Suprapubic skin (tissue), 4 donors: ENCODE measurements around the gene RHOD. TPM values are rescaled to one million over a fixed set of nuclear protein-coding genes. Genes with fewer than 3 reads are reported as not detected.
A peak's percentile ranks its signal among the peaks of the same experiment; 100 is the strongest.

ENCODE experiments used
- DNase-seq, 2 donors: peaks; one replicate each; pipeline ENCODE4 v3.0.0-alpha.2; 2019; ENCODE audit warnings: low spot score in 2 of 2
- H3K27ac ChIP-seq: fragments of 200-600 bp; sonication (generic); one replicate; pipeline ENCODE4 v1.5.1; 2019
- H3K27me3 ChIP-seq: fragments of 200-600 bp; sonication (generic); one replicate; pipeline ENCODE4 v1.5.1; 2019
- H3K36me3 ChIP-seq: fragments of 200-600 bp; sonication (generic); one replicate; pipeline ENCODE4 v1.5.1; 2019
- H3K4me1 ChIP-seq: fragments of 200-600 bp; sonication (generic); one replicate; pipeline ENCODE4 v1.5.1; 2019
- H3K4me3 ChIP-seq: fragments of 200-600 bp; sonication (generic); one replicate; pipeline ENCODE4 v1.5.1; 2019; ENCODE audit warnings: mild to moderate bottlenecking
- H3K9me3 ChIP-seq: fragments of 200-600 bp; sonication (generic); one replicate; pipeline ENCODE4 v1.5.1; 2019
- EP300 ChIP-seq: sonication (generic); formaldehyde crosslinking; IDR thresholded peaks from one replicate; pipeline ENCODE4 v1.6.1; 2017; ENCODE audit warnings: antibody characterized with exemption
- POLR2A ChIP-seq, 2 donors: fragments of 450-650 bp; IDR thresholded peaks; one replicate each; pipeline ENCODE4 v1.6.1; 2017; ENCODE audit warnings: antibody characterized with exemption in 2 of 2, mild to moderate bottlenecking in 2 of 2, moderate library complexity in 2 of 2
- POLR2AphosphoS5 ChIP-seq, 3 donors: sonication (generic); formaldehyde crosslinking; IDR thresholded peaks; one replicate each; pipeline ENCODE4 v1.6.1; 2017; ENCODE audit warnings: antibody characterized with exemption in 3 of 3
- whole genome bisulfite sequencing: methylation state at CpG from one replicate; pipeline ENCODE4 v1.1.5; 2018; 5-methylcytosine and 5-hydroxymethylcytosine counted together
- total RNA-seq, 4 donors: library from RNA; depleted of rRNA; stranded (reverse); fragments of >200 nt; gene quantifications; one replicate each; pipeline ENCODE4 v1.1.0, GENCODE V29; 2016
- TF ChIP-seq, protein P1 (sequence below), 2 donors: fragments of 200-600 bp in 1 of 2; fragments of 450-650 bp in 1 of 2; sonication (generic) in 1 of 2; IDR thresholded peaks; one replicate each; pipeline ENCODE4 v1.5.1; 2016 to 2019; ENCODE audit warnings: antibody characterized with exemption in 2 of 2, mild to moderate bottlenecking in 1 of 2, moderate library complexity in 1 of 2

RHOD gene
- total RNA-seq, 4 donors from 2014 or later, result 25.1 to 95.5 (median 65.9) TPM

DNA sequence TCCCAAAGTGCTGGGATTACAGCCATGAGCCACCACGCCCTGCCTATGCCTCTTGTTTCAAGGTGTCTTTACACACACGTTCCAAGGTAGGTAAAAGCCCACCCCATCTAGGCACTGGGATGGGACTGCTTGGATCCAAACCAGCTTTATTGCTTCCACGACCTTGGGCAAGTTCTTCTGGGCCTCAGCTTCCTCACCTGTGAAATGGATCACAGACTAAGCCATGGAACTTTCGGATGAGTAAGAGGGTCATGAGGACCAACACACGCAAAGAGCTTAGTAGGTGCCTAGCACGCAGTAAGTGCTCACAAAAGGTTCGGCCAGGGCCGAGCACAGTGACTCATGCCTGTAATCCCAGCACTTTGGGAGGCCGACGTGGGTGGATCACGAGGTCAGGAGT is 15.6 kb downstream of the RHOD start:
- no peaks in the 10 kb centered on the region for H3K36me3 ChIP-seq
- H3K4me3 ChIP-seq, result no peak overlapping the region
- peaks cover 7% of the 10 kb centered on the region for H3K4me1 ChIP-seq
- no peaks in the 10 kb centered on the region for H3K27me3 ChIP-seq
- H3K27ac ChIP-seq, result no peak overlapping the region
- DNase-seq, result no peak
- 90% methylated on average over 9 of the region's 11 CpGs for WGBS
- H3K9me3 ChIP-seq, result no peaks in the 10 kb centered on the region
- TF ChIP-seq EP300 (no peak), POLR2AphosphoS5 (IDR thresholded peaks at IDR 0.05) (no peak), POLR2A (IDR thresholded peaks at IDR 0.05) (no peak)
- TF ChIP-seq, protein P1, sequence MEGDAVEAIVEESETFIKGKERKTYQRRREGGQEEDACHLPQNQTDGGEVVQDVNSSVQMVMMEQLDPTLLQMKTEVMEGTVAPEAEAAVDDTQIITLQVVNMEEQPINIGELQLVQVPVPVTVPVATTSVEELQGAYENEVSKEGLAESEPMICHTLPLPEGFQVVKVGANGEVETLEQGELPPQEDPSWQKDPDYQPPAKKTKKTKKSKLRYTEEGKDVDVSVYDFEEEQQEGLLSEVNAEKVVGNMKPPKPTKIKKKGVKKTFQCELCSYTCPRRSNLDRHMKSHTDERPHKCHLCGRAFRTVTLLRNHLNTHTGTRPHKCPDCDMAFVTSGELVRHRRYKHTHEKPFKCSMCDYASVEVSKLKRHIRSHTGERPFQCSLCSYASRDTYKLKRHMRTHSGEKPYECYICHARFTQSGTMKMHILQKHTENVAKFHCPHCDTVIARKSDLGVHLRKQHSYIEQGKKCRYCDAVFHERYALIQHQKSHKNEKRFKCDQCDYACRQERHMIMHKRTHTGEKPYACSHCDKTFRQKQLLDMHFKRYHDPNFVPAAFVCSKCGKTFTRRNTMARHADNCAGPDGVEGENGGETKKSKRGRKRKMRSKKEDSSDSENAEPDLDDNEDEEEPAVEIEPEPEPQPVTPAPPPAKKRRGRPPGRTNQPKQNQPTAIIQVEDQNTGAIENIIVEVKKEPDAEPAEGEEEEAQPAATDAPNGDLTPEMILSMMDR (IDR thresholded peaks at IDR 0.05), result no peak

DNA sequence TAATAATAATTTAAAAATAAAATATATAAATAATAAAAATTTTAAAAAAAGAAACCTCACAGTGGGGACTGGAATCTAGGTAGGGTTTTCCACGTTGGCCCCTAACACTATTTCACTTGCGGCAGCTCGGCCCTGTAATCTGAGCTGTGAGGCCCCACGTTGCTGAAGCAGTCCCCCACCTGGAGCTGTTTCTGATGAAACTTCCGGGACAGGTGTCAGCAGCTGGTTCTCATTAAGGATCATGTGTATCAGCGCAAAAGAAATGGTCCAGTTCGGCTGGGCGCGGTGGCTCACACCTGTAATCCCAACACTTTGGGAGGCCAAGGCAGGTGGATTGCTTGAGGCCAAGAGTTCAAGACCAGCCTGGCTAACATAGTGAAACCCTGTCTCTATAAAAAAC is 17.3 kb downstream of the RHOD start:
- TF ChIP-seq EP300, result no peak
- no peak for TF ChIP-seq POLR2AphosphoS5 (IDR thresholded peaks at IDR 0.05)
- no peak for TF ChIP-seq POLR2A (IDR thresholded peaks at IDR 0.05)
- TF ChIP-seq, protein P1 (IDR thresholded peaks at IDR 0.05), result no peak
- Histone ChIP-seq H3K4me1 (peaks cover 23% of the 10 kb centered on the region), H3K4me3 (no peak overlapping the region), H3K27ac (no peak overlapping the region), H3K36me3 (no peaks in the 10 kb centered on the region), H3K27me3 (no peaks in the 10 kb centered on the region), H3K9me3 (no peaks in the 10 kb centered on the region)
- WGBS, result 87% methylated on average over 5 of the region's 9 CpGs
- DNase-seq, result no peak

DNA sequence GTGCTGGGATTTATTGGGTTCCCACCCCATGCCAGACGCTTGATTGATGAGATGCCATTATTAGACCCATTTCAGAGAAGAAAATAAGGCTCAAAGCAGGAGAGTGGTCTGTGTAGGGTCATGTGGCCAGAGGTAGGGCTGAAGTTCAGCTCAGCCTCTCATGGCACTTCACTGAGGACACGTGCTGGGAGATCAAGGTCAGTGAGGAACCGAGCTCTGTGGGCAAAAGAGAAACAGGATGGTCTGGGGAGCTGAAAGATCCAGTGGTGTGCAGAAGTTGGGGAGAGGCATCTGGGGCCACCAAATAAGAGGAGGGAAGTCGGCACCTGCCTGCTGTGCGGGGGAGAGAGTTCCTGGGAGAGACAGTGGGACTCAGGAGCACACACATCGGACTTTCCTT is 19.6 kb downstream of the RHOD start:
- WGBS, result 83% methylated on average over 6 of the region's 6 CpGs
- no peak for DNase-seq
- Histone ChIP-seq H3K27me3 (no peaks in the 10 kb centered on the region), H3K36me3 (no peaks in the 10 kb centered on the region), H3K27ac (no peak overlapping the region), H3K4me3 (no peak overlapping the region), H3K4me1 (peaks cover 30% of the 10 kb centered on the region), H3K9me3 (no peaks in the 10 kb centered on the region)
- no peak for TF ChIP-seq POLR2A (IDR thresholded peaks at IDR 0.05)
- TF ChIP-seq POLR2AphosphoS5 (IDR thresholded peaks at IDR 0.05), result no peak
- TF ChIP-seq, protein P1 (IDR thresholded peaks at IDR 0.05), result no peak
- no peak for TF ChIP-seq EP300

DNA sequence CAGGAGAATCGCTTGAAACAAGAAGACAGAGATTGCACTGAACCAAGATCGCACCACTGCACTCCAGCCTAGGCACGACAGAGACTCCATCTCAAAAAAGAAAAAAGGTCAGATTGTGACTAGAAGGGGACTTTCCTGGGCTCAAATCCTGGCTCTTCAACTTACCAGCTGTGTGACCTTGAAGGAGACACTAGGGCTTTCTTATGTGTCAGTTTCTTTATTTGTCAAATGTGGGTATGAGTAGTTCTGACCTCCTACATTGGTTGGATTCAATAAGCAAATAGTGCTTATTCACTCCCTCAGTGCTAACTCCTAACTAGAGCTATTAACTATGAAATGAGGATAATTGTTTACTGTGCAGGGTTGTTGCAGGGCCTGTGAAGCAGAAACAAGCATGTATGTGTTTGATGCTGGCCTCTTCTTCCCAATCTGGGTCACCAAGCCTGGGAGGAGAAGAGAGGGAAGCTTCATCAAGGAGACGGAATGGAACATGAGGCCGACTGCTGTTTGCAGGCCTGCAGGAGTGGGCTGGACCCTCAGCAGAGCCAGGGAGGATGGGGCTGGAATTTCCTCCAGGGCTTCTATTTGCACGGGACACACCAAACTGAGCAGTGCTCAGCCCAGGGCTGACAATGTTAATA is 22.5 kb downstream of the RHOD start:
- Histone ChIP-seq H3K4me1 (peaks cover 41% of the 10 kb centered on the region), H3K9me3 (no peaks in the 10 kb centered on the region), H3K36me3 (no peaks in the 10 kb centered on the region), H3K4me3 (no peak overlapping the region), H3K27ac (peak overlapping the region; percentile 64), H3K27me3 (no peaks in the 10 kb centered on the region)
- DNase-seq, result no peak
- WGBS, result 72% methylated on average over 6 of the region's 6 CpGs
- TF ChIP-seq POLR2AphosphoS5 (IDR thresholded peaks at IDR 0.05), result no peak

DNA sequence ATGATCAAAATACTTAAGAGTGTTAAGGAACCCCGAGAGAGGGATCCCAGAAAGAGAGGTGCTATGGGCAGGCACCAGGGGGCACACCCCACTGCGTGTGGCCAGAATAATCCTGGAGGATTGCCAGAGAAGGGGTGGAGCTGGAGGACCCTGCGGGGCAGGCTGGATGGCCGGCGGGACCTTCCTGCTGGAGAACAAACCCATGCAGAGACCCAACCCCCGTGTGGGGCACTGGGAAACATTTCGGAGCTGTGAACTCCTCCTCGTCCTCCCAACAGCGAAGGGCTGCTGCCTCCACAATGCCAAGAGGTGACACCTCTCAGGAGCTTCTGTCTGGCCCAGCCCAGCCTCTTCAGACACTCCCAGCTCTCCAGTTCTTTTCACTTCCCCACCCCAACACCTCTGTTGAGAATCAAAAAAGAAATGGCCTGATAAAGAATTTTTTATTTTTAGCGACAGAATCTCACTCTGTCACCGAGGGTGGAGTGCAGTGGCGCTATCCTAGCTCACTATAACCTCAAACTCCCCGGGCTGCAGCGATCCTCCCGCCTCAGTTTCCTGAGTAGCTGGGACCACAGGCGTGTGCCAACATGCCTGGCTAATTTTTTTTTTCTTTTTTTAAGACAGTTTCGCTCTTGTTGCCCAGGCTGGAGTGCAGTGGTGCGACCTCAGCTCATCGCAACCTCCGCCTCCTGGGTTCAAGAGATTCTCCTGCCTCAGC is 25.6 kb downstream of the RHOD start:
- H3K4me3 ChIP-seq, result peak overlapping the region; percentile 19
- WGBS, result 24% methylated on average over 20 of the region's 20 CpGs
- H3K4me1 ChIP-seq, result peaks cover 38% of the 10 kb centered on the region
- DNase-seq, result no peak
- H3K27ac ChIP-seq, result peak overlapping the region; percentile 34
- H3K36me3 ChIP-seq, result no peaks in the 10 kb centered on the region
- no peaks in the 10 kb centered on the region for H3K9me3 ChIP-seq
- no peaks in the 10 kb centered on the region for H3K27me3 ChIP-seq
- TF ChIP-seq EP300 (no peak), POLR2A (IDR thresholded peaks at IDR 0.05) (no peak), POLR2AphosphoS5 (IDR thresholded peaks at IDR 0.05) (no peak)
- TF ChIP-seq, protein P1 (IDR thresholded peaks at IDR 0.05), result no peak
